Hepatocyte (in vitro differentiated cells): ENCODE measurements around the gene STK39. TPM values are rescaled to one million over a fixed set of nuclear protein-coding genes. Genes with fewer than 3 reads are reported as not detected.

ENCODE experiments used
- DNase-seq: peaks from one replicate; pipeline ENCODE4 v3.0.0-alpha.2; 2016; ENCODE audit warnings: low spot score
- H2AFZ ChIP-seq: fragments of 200-600 bp; sonication (generic); 2 replicates; pipeline ENCODE4 v1.6.0; 2016; ENCODE audit warnings: antibody characterized with exemption, mild to moderate bottlenecking
- H3K27ac ChIP-seq: fragments of 200-600 bp; sonication (generic); 2 replicates; pipeline ENCODE4 v1.5.1; 2016; ENCODE audit warnings: mild to moderate bottlenecking
- H3K27me3 ChIP-seq: fragments of 200-600 bp; sonication (generic); 2 replicates; pipeline ENCODE4 v1.6.1; 2016
- H3K36me3 ChIP-seq: fragments of 200-600 bp; sonication (generic); replicated peaks from 2 replicates; pipeline ENCODE4 v1.5.1; 2016; ENCODE audit warnings: low read depth; ENCODE audit not compliant: insufficient read depth
- H3K4me1 ChIP-seq: fragments of 200-600 bp; sonication (generic); 2 replicates; pipeline ENCODE4 v1.5.1; 2016; ENCODE audit warnings: mild to moderate bottlenecking, moderate library complexity; ENCODE audit not compliant: insufficient read depth
- H3K4me2 ChIP-seq: fragments of 200-600 bp; sonication (generic); 2 replicates; pipeline ENCODE4 v1.6.0; 2016
- H3K4me3 ChIP-seq: fragments of 200-600 bp; sonication (generic); 2 replicates; pipeline ENCODE4 v1.5.1; 2016; ENCODE audit warnings: mild to moderate bottlenecking
- H3K79me2 ChIP-seq: fragments of 200-600 bp; sonication (generic); 2 replicates; pipeline ENCODE4 v1.6.0; 2017; ENCODE audit warnings: mild to moderate bottlenecking
- H3K9me2 ChIP-seq: fragments of 200-600 bp; sonication (generic); replicated peaks from 2 replicates; pipeline ENCODE4 v1.6.0; 2017; ENCODE audit warnings: mild to moderate bottlenecking; ENCODE audit not compliant: insufficient read depth
- H3K9me3 ChIP-seq: fragments of 200-600 bp; sonication (generic); 2 replicates; pipeline ENCODE4 v1.5.1; 2016; ENCODE audit warnings: low read depth, mild to moderate bottlenecking
- H4K20me1 ChIP-seq: fragments of 200-600 bp; sonication (generic); 2 replicates; pipeline ENCODE4 v1.6.0; 2016; ENCODE audit warnings: mild to moderate bottlenecking; ENCODE audit not compliant: insufficient read depth, poor library complexity, severe bottlenecking
- CTCF ChIP-seq: fragments of 200-600 bp; sonication (generic); IDR thresholded peaks from 2 replicates; pipeline ENCODE4 v1.5.1; 2016; ENCODE audit warnings: antibody characterized with exemption, mild to moderate bottlenecking; ENCODE audit not compliant: poor library complexity
- EZH2 ChIP-seq: fragments of 200-600 bp; sonication (generic); IDR thresholded peaks from 2 replicates; pipeline ENCODE4 v1.6.1; 2016; ENCODE audit warnings: antibody characterized with exemption, mild to moderate bottlenecking, borderline replicate concordance
- EZH2phosphoT487 ChIP-seq: fragments of 200-600 bp; sonication (generic); IDR thresholded peaks from one replicate; pipeline ENCODE4 v1.6.1; 2018; ENCODE audit warnings: antibody characterized with exemption, mild to moderate bottlenecking, low read depth, moderate library complexity; ENCODE audit not compliant: unreplicated experiment, severe bottlenecking
- WGBS: methylation state at CpG from one replicate; pipeline ENCODE4 v1.1.6; 2016; ENCODE audit warnings: low lambda C conversion rate; ENCODE audit errors: missing lambda C conversion rate; 5-methylcytosine and 5-hydroxymethylcytosine counted together
- polyA plus RNA-seq: library from polyadenylated mRNA; unstranded; fragments of >200 nt; fragmentation: Nextera tagmentation; extraction: Ambion mirVana; gene quantifications from 2 replicates; pipeline ENCODE4 v1.2.1, GENCODE V29; 2016
- total RNA-seq: library from RNA; depleted of rRNA; stranded (reverse); fragments of >200 nt; gene quantifications from 2 replicates; pipeline ENCODE4 v1.2.3, GENCODE V29; 2014

STK39 gene
- total and polyA plus RNA-seq, 2 experiments from 2014 or later, result 26.9 to 39.4 TPM

- no peaks in the 10 kb centered on the region for H4K20me1 ChIP-seq
- DNase-seq, result no peak
- no peaks in the 10 kb centered on the region for H3K27me3 ChIP-seq
- TF ChIP-seq CTCF (no peak), EZH2phosphoT487 (no peak), EZH2 (no peak)
- H3K9me3 ChIP-seq, result no peaks in the 10 kb centered on the region
- no peaks in the 10 kb centered on the region for H3K4me1 ChIP-seq
- H3K27ac ChIP-seq, result no peak overlapping the region
- no peak overlapping the region for H3K4me2 ChIP-seq
- no peak overlapping the region for H2AFZ ChIP-seq
- H3K9me2 ChIP-seq, result no peaks in the 10 kb centered on the region
- 92% methylated on average over 3 of the region's 3 CpGs for WGBS
- peaks cover 63% of the 10 kb centered on the region for H3K79me2 ChIP-seq
- no peaks in the 10 kb centered on the region for H3K36me3 ChIP-seq
- H3K4me3 ChIP-seq, result no peak overlapping the region
Measured at GRCh38 chr2:168176402-168176801, 71.0 kb downstream of the STK39 start.

DNA sequence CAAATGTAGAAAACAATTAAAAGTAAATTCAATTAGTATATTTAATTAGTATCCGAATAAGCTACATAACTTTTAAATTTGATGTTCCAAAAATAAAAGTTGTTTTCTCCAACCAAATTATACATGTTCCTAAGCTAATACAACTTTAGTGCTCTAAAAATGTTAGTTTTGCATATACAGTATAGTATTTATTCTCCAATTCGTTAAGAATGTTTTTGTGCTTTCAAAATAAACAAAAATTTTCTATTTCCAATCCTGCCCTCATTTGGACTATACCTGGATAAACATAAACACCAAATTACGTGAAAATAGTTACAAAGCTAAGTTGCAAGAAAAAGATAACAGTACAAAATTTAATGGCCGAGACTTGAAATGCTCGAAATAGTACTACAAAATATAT lies 71.9 kb downstream of the STK39 start:
- no peak overlapping the region for H2AFZ ChIP-seq
- no peaks in the 10 kb centered on the region for H3K36me3 ChIP-seq
- DNase-seq, result no peak
- TF ChIP-seq EZH2phosphoT487 (no peak), CTCF (no peak), EZH2 (no peak)
- WGBS, result 96% methylated on average over 5 of the region's 5 CpGs
- H3K4me1 ChIP-seq, result no peaks in the 10 kb centered on the region
- H3K79me2 ChIP-seq, result peaks cover 69% of the 10 kb centered on the region
- H3K27me3 ChIP-seq, result no peaks in the 10 kb centered on the region
- no peaks in the 10 kb centered on the region for H4K20me1 ChIP-seq
- no peak overlapping the region for H3K27ac ChIP-seq
- no peak overlapping the region for H3K4me3 ChIP-seq
- H3K9me3 ChIP-seq, result no peaks in the 10 kb centered on the region
- no peaks in the 10 kb centered on the region for H3K9me2 ChIP-seq
- H3K4me2 ChIP-seq, result no peak overlapping the region

GRCh38 chr2:168174756-168175155 lies 72.6 kb downstream of the STK39 start:
- no peak overlapping the region for H3K4me2 ChIP-seq
- no peaks in the 10 kb centered on the region for H4K20me1 ChIP-seq
- no peaks in the 10 kb centered on the region for H3K27me3 ChIP-seq
- 95% methylated on average over 2 of the region's 2 CpGs for WGBS
- H3K9me2 ChIP-seq, result no peaks in the 10 kb centered on the region
- no peak overlapping the region for H3K27ac ChIP-seq
- no peak overlapping the region for H2AFZ ChIP-seq
- H3K9me3 ChIP-seq, result no peaks in the 10 kb centered on the region
- peaks cover 71% of the 10 kb centered on the region for H3K79me2 ChIP-seq
- no peak for DNase-seq
- TF ChIP-seq EZH2phosphoT487, result no peak
- TF ChIP-seq EZH2, result no peak
- no peak for TF ChIP-seq CTCF
- no peak overlapping the region for H3K4me3 ChIP-seq
- no peaks in the 10 kb centered on the region for H3K36me3 ChIP-seq
- H3K4me1 ChIP-seq, result no peaks in the 10 kb centered on the region

GRCh38 chr2:168172071-168172470 lies 75.3 kb downstream of the STK39 start:
- H3K4me2 ChIP-seq, result no peak overlapping the region
- no peaks in the 10 kb centered on the region for H3K9me2 ChIP-seq
- no peaks in the 10 kb centered on the region for H3K9me3 ChIP-seq
- WGBS, result 87% methylated on average over 4 of the region's 4 CpGs
- no peak overlapping the region for H3K4me3 ChIP-seq
- no peak overlapping the region for H3K27ac ChIP-seq
- no peak for TF ChIP-seq EZH2
- no peak for TF ChIP-seq EZH2phosphoT487
- TF ChIP-seq CTCF, result no peak
- no peak overlapping the region for H2AFZ ChIP-seq
- H3K36me3 ChIP-seq, result no peaks in the 10 kb centered on the region
- H3K79me2 ChIP-seq, result peaks cover 66% of the 10 kb centered on the region
- H3K4me1 ChIP-seq, result no peaks in the 10 kb centered on the region
- DNase-seq, result no peak
- no peaks in the 10 kb centered on the region for H3K27me3 ChIP-seq
- H4K20me1 ChIP-seq, result no peaks in the 10 kb centered on the region
